ENCODE data around the gene RHOV. TPM values are rescaled to one million over a fixed set of nuclear protein-coding genes. Genes with fewer than 3 reads are reported as not detected.

RHOV gene
- total and polyA plus RNA-seq, 2 experiments from 2014 or later: not detected

DNA sequence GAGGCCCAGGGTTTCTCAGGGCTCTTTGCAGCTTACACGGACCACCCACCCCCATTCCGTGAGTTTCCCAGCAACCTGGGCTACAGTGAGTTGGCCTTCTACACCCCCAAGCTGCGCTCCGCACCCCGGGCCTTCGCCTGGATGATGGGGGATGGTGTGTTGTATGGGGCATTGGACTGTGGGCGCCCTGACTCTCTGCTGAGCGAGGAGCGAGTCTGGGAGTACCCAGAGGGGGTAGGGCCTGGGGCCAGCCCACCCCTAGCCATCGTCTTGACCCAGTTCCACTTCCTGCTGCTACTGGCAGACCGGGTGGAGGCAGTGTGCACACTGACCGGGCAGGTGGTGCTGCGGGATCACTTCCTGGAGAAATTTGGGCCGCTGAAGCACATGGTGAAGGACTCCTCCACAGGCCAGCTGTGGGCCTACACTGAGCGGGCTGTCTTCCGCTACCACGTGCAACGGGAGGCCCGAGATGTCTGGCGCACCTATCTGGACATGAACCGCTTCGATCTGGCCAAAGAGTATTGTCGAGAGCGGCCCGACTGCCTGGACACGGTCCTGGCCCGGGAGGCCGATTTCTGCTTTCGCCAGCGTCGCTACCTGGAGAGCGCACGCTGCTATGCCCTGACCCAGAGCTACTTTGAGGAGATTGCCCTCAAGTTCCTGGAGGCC lies 25.6 kb upstream of the RHOV start:
- TF ChIP-seq EZH2phosphoT487 (IDR thresholded peaks at IDR 0.05; ENCODE audit: insufficient read depth, low read depth) (no peak), EZH2 (IDR thresholded peaks at IDR 0.05; ENCODE audit: insufficient read depth, poor library complexity, severe bottlenecking) (no peak)
- no peaks in the 10 kb centered on the region for H3K9me2 ChIP-seq (ENCODE audit: insufficient read depth)
- 90 to 91% methylated on average over 33 of the region's 33 CpGs for WGBS, 2 experiments (ENCODE audit: low coverage in 1 of 2, low lambda C conversion rate in 2 of 2, missing lambda C conversion rate in 2 of 2)
- H3K4me3 ChIP-seq: no peak overlapping the region
- H2AFZ ChIP-seq: no peak overlapping the region
- H3K36me3 ChIP-seq (ENCODE audit: low read depth): peaks cover 9% of the 10 kb centered on the region; the same call in 1 of the 2 replicates
- H3K27me3 ChIP-seq (replicated peaks; ENCODE audit: insufficient read depth): no peaks in the 10 kb centered on the region
- H3K9ac ChIP-seq: no peak overlapping the region
- in situ Hi-C loops (cut with MboI): loop anchor here (10.0 kb wide), 1 partner anchor 125 kb away; no protein-coding TSS in a partner anchor
- peaks cover 62% of the 10 kb centered on the region for H3K79me2 ChIP-seq (ENCODE audit: insufficient read depth)
- no peaks in the 10 kb centered on the region for H4K20me1 ChIP-seq (ENCODE audit: insufficient read depth)
- DNase-seq: no peak
- peaks cover 12% of the 10 kb centered on the region; the same call in 1 of the 2 replicates for H3F3A ChIP-seq (ENCODE audit: insufficient read depth)
- no peak overlapping the region for H3K27ac ChIP-seq
- no peaks in the 10 kb centered on the region for H3K9me3 ChIP-seq (ENCODE audit: low read depth)
- H3K4me1 ChIP-seq (ENCODE audit: insufficient read depth): 0 out of 2 replicates have a peak, but pooled peaks cover 8% of the 10 kb centered on the region
- H3K4me2 ChIP-seq (ENCODE audit: unreplicated experiment): no peak overlapping the region

DNA sequence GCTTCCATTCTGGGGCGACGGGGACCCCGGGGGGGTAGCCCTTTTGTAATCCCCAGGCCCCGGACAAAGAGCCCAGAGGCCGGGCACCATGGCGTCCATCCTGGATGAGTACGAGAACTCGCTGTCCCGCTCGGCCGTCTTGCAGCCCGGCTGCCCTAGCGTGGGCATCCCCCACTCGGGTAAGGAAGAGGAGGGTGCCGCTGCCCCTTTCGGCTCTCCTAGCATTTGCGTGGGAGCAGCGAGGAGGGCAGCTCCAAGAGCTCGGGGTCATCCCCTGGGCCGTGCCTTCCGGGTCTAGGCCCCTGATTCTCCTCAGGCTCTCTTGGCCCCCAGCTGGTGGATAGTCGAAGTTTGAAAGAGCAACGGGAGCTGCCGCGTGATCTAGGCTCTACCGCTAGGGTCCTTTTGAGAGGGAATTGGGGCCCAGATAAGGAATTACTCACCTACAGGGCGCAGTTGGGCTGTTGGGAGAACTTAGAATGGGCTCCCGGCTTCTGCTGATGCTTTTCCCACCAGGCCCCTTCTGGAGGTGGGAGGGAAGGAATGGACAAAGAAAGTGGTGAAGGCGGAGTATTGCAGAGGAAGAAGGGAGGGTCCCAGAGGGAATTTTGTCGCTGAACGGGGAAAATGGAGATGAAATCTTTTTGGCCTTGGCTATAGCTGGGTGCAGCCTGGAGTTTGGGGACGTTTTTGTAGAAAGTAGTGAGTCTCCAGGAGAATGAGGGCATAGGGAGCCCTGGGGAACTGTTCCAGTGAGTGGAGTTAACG lies 20.8 kb upstream of the RHOV start:
- no peaks in the 10 kb centered on the region for H4K20me1 ChIP-seq (ENCODE audit: insufficient read depth)
- H3K4me2 ChIP-seq (ENCODE audit: unreplicated experiment): peak overlapping the region; percentile 90
- WGBS, 2 experiments (ENCODE audit: low coverage in 1 of 2, low lambda C conversion rate in 2 of 2, missing lambda C conversion rate in 2 of 2): 1 to 2% methylated on average over 31 to 33 of the region's 33 CpGs
- H3K27ac ChIP-seq: peak overlapping the region; percentile 94
- no peaks in the 10 kb centered on the region for H3F3A ChIP-seq (ENCODE audit: insufficient read depth)
- peak overlapping the region; percentile 85 for H2AFZ ChIP-seq
- H3K4me1 ChIP-seq (ENCODE audit: insufficient read depth): 0 out of 2 replicates have a peak, but pooled peaks cover 8% of the 10 kb centered on the region
- no peaks in the 10 kb centered on the region for H3K27me3 ChIP-seq (replicated peaks; ENCODE audit: insufficient read depth)
- peaks cover 45% of the 10 kb centered on the region for H3K79me2 ChIP-seq (ENCODE audit: insufficient read depth)
- H3K4me3 ChIP-seq: peak overlapping the region; percentile 83
- H3K9ac ChIP-seq: peak overlapping the region; percentile 99
- in situ Hi-C loops (cut with MboI): no loop called here
- no peaks in the 10 kb centered on the region for H3K9me2 ChIP-seq (ENCODE audit: insufficient read depth)
- DNase-seq: peak; percentile 94
- TF ChIP-seq EZH2phosphoT487 (IDR thresholded peaks at IDR 0.05; ENCODE audit: insufficient read depth, low read depth) (no peak), EZH2 (IDR thresholded peaks at IDR 0.05; ENCODE audit: insufficient read depth, poor library complexity, severe bottlenecking) (no peak)
- no peaks in the 10 kb centered on the region for H3K9me3 ChIP-seq (ENCODE audit: low read depth)
- 0 out of 2 replicates have a peak, but pooled peaks cover 9% of the 10 kb centered on the region for H3K36me3 ChIP-seq (ENCODE audit: low read depth)

DNA sequence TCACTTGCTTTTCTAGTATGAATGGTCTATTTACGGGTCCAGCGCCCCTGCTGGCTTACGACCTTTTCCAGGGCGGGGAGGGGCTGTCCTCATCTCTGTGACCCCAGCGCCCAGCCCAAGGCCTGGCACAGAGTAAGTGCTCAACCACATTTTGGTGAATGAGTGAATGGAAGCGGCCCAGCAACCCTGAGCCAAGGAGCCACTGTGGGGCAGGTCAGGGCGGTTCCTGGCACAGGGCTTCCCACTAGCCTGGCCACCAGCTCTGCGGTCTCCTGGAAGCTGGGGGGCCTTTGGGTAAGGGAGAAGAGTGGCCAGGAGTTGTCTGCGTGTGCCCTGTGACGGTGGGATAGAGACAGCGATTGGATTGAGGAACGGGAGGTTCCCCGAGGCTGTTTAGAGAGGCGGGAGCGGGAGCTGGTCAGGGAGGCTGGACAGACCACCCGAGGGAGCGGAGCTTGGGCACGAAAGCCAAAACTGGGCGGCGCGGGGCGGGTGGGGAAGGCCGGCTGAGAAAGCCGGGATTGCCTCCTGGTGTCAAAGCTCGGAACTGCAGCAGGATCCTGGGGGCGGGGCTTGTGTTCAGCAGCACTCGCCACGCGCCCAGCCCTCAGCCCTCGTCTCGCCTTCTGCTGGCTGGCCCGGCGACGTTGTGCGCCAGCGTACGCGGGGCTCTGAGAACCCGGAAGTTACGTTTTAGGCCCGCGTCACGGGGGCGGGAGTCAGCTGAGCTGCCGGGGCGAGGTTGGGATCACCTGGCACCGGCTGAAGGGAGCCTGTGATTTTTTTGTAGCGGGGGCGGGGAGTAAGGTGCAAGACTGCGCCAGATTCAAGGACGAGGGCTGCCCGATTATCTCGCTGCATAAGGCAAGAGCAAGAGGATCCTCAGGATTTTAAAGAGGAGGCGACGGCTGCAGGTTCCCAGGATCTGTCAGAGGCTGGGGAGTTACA lies 20.0 kb upstream of the RHOV start, which contains the start of gene VPS18:
Gene VPS18, plus strand, starts transcription at position 718 of the 948 bp plus-strand sequence. CDS start 319 bp downstream, outside the sequence.
- H3K4me1 ChIP-seq (ENCODE audit: insufficient read depth): 0 out of 2 replicates have a peak, but pooled peaks cover 8% of the 10 kb centered on the region
- H3K27me3 ChIP-seq (replicated peaks; ENCODE audit: insufficient read depth): no peaks in the 10 kb centered on the region
- peak; percentile 99 for DNase-seq
- H3K27ac ChIP-seq: peak within 1 kb of the TSS; percentile 94
- no peaks in the 10 kb centered on the region for H3K9me3 ChIP-seq (ENCODE audit: low read depth)
- in situ Hi-C loops (cut with MboI): no loop called here
- H3K9ac ChIP-seq: peak within 1 kb of the TSS; percentile 99
- H3K36me3 ChIP-seq (ENCODE audit: low read depth): 0 out of 2 replicates have a peak, but pooled peaks cover 9% of the 10 kb centered on the region
- TF ChIP-seq EZH2phosphoT487 (IDR thresholded peaks at IDR 0.05; ENCODE audit: insufficient read depth, low read depth) (no peak), EZH2 (IDR thresholded peaks at IDR 0.05; ENCODE audit: insufficient read depth, poor library complexity, severe bottlenecking) (no peak)
- no peaks in the 10 kb centered on the region for H3K9me2 ChIP-seq (ENCODE audit: insufficient read depth)
- no peaks in the 10 kb centered on the region for H3F3A ChIP-seq (ENCODE audit: insufficient read depth)
- WGBS, 2 experiments (ENCODE audit: low coverage in 1 of 2, low lambda C conversion rate in 2 of 2, missing lambda C conversion rate in 2 of 2): 5% methylated on average over 51 to 55 of the region's 55 CpGs
- H3K4me3 ChIP-seq: peak within 1 kb of the TSS; percentile 83
- H3K79me2 ChIP-seq (ENCODE audit: insufficient read depth): peaks cover 43% of the 10 kb centered on the region
- peak within 1 kb of the TSS; percentile 90 for H3K4me2 ChIP-seq (ENCODE audit: unreplicated experiment)
- H2AFZ ChIP-seq: peak within 1 kb of the TSS; percentile 99
- H4K20me1 ChIP-seq (ENCODE audit: insufficient read depth): no peaks in the 10 kb centered on the region

Data from GM23248 (cell line).